Transverse colon (tissue), 4 donors: ENCODE results near the gene MT1B.
"Not testable (repeated sequence)": the region's sequence is repeated elsewhere in the genome, so short reads cannot be mapped to it uniquely, and the experiment has no call there.

ENCODE experiments used
- POLR2A ChIP-seq: fragments of 450-650 bp; IDR thresholded peaks from one replicate; pipeline ENCODE4 v1.6.1; 2016; ENCODE audit warnings: antibody characterized with exemption, mild to moderate bottlenecking, moderate library complexity
- POLR2AphosphoS5 ChIP-seq, 3 donors: sonication (generic); formaldehyde crosslinking; IDR thresholded peaks; one replicate each; pipeline ENCODE4 v1.6.1; 2016; ENCODE audit warnings: antibody characterized with exemption in 3 of 3
- TF ChIP-seq, protein P1 (sequence below), 5 experiments: fragments of 200-600 bp in 3 of 5; fragments of 450-650 bp in 2 of 5; sonication (generic) in 3 of 5; IDR thresholded peaks; 1 replicate in 2 of 5; 2 replicates in 3 of 5; pipeline ENCODE4 v1.5.1; 2016 to 2017; ENCODE audit warnings: antibody characterized with exemption in 5 of 5, inconsistent platforms in 3 of 5, mild to moderate bottlenecking in 2 of 5, moderate library complexity in 1 of 5

DNA sequence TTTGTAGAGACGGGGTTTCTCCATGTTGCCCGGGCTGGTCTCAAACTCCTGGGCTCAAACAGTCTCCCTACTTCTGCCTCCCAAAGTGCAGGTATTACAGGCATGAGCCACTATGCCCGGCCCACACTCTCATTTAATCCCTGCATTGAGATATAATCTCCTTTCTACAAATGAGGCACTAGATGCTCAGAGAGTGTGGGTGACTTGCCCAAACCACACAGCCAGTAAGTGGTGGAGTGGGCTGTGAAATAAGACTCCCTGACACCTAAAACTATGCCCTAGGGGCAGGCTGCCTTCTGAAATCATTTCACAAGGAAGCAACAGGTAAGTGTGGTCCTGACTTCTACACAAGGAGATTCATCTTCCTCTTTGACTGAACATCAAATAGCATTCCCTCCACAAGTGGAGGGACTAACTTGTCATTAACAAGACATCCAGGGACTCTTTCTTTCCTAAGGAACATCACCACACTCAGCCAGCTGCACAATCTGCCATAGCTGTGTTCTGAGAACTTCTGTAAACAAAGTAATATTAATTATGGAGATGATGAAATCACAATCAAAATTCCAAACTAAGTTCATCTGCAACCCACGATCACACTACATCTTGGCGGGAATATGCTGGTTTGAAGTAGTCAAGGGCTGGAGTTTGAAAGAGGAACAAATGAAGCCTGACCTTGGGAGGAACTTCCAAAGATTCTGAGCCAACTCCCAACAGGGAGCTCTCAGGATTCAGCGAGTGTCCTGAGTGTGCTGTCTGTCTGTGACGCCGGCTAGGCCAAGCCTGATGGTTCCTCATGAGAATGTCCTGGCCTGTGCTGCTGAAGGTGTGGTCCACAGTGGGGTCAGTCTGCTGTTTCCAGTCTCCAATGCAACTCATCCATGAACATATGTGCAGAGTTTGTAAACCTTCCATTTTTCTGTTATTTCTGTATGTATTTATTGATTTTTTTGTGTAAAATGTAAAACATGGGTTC, 13.9 kb downstream of the MT1B start:
- TF ChIP-seq, protein P1, sequence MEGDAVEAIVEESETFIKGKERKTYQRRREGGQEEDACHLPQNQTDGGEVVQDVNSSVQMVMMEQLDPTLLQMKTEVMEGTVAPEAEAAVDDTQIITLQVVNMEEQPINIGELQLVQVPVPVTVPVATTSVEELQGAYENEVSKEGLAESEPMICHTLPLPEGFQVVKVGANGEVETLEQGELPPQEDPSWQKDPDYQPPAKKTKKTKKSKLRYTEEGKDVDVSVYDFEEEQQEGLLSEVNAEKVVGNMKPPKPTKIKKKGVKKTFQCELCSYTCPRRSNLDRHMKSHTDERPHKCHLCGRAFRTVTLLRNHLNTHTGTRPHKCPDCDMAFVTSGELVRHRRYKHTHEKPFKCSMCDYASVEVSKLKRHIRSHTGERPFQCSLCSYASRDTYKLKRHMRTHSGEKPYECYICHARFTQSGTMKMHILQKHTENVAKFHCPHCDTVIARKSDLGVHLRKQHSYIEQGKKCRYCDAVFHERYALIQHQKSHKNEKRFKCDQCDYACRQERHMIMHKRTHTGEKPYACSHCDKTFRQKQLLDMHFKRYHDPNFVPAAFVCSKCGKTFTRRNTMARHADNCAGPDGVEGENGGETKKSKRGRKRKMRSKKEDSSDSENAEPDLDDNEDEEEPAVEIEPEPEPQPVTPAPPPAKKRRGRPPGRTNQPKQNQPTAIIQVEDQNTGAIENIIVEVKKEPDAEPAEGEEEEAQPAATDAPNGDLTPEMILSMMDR (IDR thresholded peaks at IDR 0.05) = not testable (repeated sequence)
- TF ChIP-seq POLR2AphosphoS5 (IDR thresholded peaks at IDR 0.05); POLR2A: not testable (repeated sequence)
